Kidney (tissue), 14 donors: ENCODE results near the gene CHAF1A. TPM values are rescaled to one million over a fixed set of nuclear protein-coding genes. Genes with fewer than 3 reads are reported as not detected.

Source experiments
- DNase-seq, 5 donors: peaks; one replicate each; pipeline ENCODE4 v3.0.0-alpha.2; 2013 to 2020
- FAIRE-seq: peaks from 2 replicates; lab custom pipeline; 2012; peaks lifted over from hg19 to GRCh38; lab: Jason Lieb, UNC
- H3K27ac ChIP-seq, 2 donors: one replicate each; pipeline ENCODE4 v1.7.0; 2013; ENCODE audit warnings: low read depth in 2 of 2, low read length in 2 of 2, inconsistent platforms in 1 of 2
- H3K27me3 ChIP-seq: one replicate; pipeline ENCODE4 v1.7.1; 2013; ENCODE audit warnings: low read length, inconsistent platforms; ENCODE audit not compliant: control insufficient read depth, insufficient read depth
- H3K36me3 ChIP-seq, 3 donors: one replicate each; pipeline versions ENCODE4 v1.7.0 to v1.7.1; 2013; ENCODE audit warnings: low read length in 3 of 3, control low read depth in 1 of 3, inconsistent platforms in 1 of 3; ENCODE audit not compliant: insufficient read depth in 3 of 3, control insufficient read depth in 2 of 3
- H3K4me1 ChIP-seq, 3 donors: one replicate each; pipeline versions ENCODE4 v1.7.0 to v1.7.1; 2013; ENCODE audit warnings: low read length in 3 of 3, inconsistent platforms in 1 of 3, low read depth in 1 of 3; ENCODE audit not compliant: control insufficient read depth in 2 of 3, insufficient read depth in 2 of 3
- H3K4me3 ChIP-seq, 3 donors: one replicate each; pipeline versions ENCODE4 v1.7.0 to v1.8.1; 2013; ENCODE audit warnings: low read length in 3 of 3, control low read depth in 1 of 3, inconsistent platforms in 1 of 3
- H3K9ac ChIP-seq, 3 donors: one replicate each; pipeline versions ENCODE4 v1.7.0 to v1.7.1; 2013; ENCODE audit warnings: low read length in 3 of 3, control low read depth in 1 of 3, inconsistent platforms in 1 of 3
- H3K9me3 ChIP-seq, 3 donors: one replicate each; pipeline versions ENCODE4 v1.7.0 to v1.7.1; 2013; ENCODE audit warnings: low read length in 3 of 3, control low read depth in 1 of 3, inconsistent platforms in 1 of 3; ENCODE audit not compliant: control insufficient read depth in 2 of 3, insufficient read depth in 1 of 3
- intact Hi-C: fragments of 100-400 bp; cut with DNase I; formaldehyde crosslinking; loops from one replicate; pipeline ENCODE4 v1.11.1; 2022
- polyA plus RNA-seq: library from polyadenylated mRNA; stranded (reverse); fragments of 350-450 nt; fragmentation: Illumina TruSeq; extraction: RNeasy Lipid Tissue Mini Kit (QIAGEN cat#74804); gene quantifications from one replicate; pipeline ENCODE4 v1.2.3, GENCODE V29; 2014; ENCODE audit warnings: low read depth, low replicate concordance; ENCODE audit not compliant: insufficient read depth
- total RNA-seq: library from RNA; stranded (reverse); fragmentation: NEBNext Ultra II Directional; extraction: Animal tissue kit (Norgen Biotek cat#: 25700); gene quantifications from one replicate; pipeline ENCODE4 v1.2.1, GENCODE V29; 2021
- TF ChIP-seq, protein P1 (sequence below): IDR thresholded peaks from 3 replicates; pipeline ENCODE4 v1.5.1; 2012; ENCODE audit warnings: mild to moderate bottlenecking, moderate library complexity, borderline replicate concordance; ENCODE audit not compliant: insufficient read depth; ENCODE audit errors: extremely low read depth
- donor health status: control.
- donor health status: control.
- donor health status: control.
- donor health status: control.
- donor health status: control.
- donor health status: DM: yes; HTN: yes; CAD: no.
- donor health status: Normal renal cell carcinoma (clear cell type).

Gene CHAF1A
- total and polyA plus RNA-seq, 2 donors from 2014 or later: 2.7 to 10.0 TPM

DNA sequence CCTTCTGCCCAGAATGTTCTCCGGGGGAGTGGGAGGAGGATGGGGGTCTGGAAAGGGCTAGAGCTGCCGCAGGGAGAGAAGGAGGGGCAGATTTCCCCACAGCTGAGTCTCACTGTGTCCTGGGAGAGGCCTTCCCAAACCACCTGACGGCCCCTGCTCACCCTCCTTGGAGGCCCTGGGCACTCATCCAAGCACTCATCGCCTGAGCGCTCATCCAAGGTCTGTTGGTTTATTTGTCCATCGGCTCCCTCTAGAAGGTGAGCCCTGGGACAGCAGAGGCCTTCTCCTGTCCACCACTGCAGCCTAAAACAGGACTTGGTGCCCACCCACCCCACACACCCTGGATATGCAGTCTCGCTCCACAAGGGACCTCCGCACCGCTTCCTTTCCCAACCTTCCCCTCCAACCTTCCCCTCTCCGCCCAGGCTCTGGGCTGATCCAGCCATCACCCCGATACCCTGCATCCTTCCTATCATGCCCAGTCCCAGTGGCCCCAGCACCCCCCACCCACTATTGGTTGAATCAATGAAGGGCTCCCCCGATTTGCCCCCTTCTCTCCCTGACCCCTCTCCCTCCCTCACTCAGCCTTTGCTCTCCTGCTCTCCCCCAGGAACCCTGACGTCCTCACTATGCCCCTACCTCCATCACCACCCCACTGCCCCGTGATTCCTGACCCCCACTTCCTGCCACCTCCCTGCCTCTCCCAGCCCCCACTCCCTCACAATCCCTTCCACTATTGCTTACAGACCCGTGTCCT lies 53.5 kb downstream of the CHAF1A start:
- Histone ChIP-seq H3K4me3 (peak overlapping the region in 2 of 3 donors; percentile 37 to 78), H3K36me3 (peaks cover 3 to 18% (median 11%) of the 10 kb centered on the region in 3 donors), H3K27me3 (no peaks in the 10 kb centered on the region), H3K4me1 (peaks cover 0 to 18% (median 7%) of the 10 kb centered on the region in 3 donors), H3K27ac (peak overlapping the region in 1 of 2 donors; percentile 14), H3K9me3 (no peaks in the 10 kb centered on the region), H3K9ac (peak overlapping the region in 1 of 3 donors; percentile 81)
- DNase-seq: peak; percentile 85 to 92 (median 90)
- FAIRE-seq: no peak
- TF ChIP-seq, protein P1, sequence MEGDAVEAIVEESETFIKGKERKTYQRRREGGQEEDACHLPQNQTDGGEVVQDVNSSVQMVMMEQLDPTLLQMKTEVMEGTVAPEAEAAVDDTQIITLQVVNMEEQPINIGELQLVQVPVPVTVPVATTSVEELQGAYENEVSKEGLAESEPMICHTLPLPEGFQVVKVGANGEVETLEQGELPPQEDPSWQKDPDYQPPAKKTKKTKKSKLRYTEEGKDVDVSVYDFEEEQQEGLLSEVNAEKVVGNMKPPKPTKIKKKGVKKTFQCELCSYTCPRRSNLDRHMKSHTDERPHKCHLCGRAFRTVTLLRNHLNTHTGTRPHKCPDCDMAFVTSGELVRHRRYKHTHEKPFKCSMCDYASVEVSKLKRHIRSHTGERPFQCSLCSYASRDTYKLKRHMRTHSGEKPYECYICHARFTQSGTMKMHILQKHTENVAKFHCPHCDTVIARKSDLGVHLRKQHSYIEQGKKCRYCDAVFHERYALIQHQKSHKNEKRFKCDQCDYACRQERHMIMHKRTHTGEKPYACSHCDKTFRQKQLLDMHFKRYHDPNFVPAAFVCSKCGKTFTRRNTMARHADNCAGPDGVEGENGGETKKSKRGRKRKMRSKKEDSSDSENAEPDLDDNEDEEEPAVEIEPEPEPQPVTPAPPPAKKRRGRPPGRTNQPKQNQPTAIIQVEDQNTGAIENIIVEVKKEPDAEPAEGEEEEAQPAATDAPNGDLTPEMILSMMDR: no peak
- intact Hi-C loops: no loop called here

DNA sequence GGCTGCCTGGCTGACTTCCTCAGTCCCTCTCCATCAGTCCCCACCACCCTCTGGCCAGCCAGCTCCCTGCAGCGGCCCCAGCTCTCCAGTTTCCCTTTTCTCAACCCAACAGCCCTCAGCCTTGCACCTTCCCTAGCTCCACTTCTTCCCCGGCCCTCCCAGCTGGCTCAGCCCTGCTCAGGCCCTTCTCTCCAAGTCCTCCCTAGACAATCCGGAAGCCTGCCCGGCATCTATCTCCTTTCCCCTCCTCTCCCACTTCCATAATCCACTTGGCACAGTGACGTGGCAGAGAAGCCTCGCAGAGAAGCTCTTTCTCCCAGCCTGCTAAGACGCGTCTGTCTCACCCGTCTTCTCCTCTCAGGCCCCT lies 54.0 kb downstream of the CHAF1A start:
- H3K4me1 ChIP-seq: peaks cover 0 to 18% (median 7%) of the 10 kb centered on the region in 3 donors
- no peaks in the 10 kb centered on the region for H3K27me3 ChIP-seq
- peak overlapping the region; percentile 71 to 72 for H3K27ac ChIP-seq
- TF ChIP-seq, protein P1: no peak
- H3K4me3 ChIP-seq: peak overlapping the region; percentile 67 to 87 (median 78)
- peak in 3 of 5 donors; percentile 59 to 73 (median 67) for DNase-seq
- FAIRE-seq: no peak
- peaks cover 3 to 14% (median 11%) of the 10 kb centered on the region in 3 donors for H3K36me3 ChIP-seq
- no peaks in the 10 kb centered on the region for H3K9me3 ChIP-seq
- intact Hi-C loops: no loop called here
- H3K9ac ChIP-seq: peak overlapping the region; percentile 56 to 87 (median 81)

DNA sequence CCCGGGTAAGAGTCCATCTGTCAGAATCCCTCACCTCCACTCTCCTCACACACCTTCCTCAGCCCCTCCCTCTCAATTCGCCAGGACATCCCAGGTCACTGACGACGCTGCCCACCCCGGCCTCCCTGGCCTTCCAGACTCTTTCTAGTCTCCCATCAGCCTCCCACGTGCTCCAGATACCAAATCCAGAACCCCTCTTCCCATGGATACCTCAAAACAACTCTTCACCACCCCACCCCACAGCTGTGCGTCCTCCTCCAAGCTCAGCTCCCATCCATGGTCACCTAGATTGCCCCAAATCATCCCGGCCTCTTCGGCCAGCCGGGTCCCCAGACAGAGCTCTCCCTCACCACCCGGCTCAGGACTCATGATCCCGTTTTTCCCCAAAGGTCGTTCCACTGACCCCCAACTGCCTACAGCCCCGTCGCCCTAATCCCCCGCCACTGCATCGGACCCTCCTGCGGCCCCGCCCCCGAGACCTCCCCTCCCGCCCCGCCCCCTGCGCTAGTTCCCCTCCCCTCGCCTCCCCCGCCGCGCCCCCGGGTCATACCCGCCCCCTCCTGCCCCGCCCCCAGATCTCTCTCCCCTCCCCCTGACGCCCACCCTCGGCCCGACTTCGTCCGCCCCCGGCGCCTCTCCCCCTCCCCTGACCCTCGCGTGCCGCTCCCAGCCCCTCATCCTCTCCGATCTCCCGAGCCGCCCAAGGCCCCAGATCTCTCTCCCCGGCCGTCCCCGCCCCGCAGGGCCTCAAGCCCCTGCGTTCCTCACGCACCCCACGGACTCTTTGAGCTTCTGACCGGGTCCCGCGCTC lies 54.6 kb downstream of the CHAF1A start:
- TF ChIP-seq, protein P1: no peak
- Histone ChIP-seq H3K9ac (peak overlapping the region; percentile 56 to 87 (median 81)), H3K27ac (peak overlapping the region; percentile 74 to 78), H3K36me3 (peaks cover 3 to 13% (median 11%) of the 10 kb centered on the region in 3 donors), H3K4me3 (peak overlapping the region; percentile 67 to 87 (median 78)), H3K4me1 (peaks cover 0 to 18% (median 7%) of the 10 kb centered on the region in 3 donors), H3K27me3 (no peaks in the 10 kb centered on the region), H3K9me3 (no peaks in the 10 kb centered on the region)
- intact Hi-C loops: no loop called here
- peak; percentile 83 to 94 (median 87) for DNase-seq
- FAIRE-seq: no peak
